Forelimb muscle (tissue), 1 donor: ENCODE data around the gene GPC6. TPM values are rescaled to one million over a fixed set of nuclear protein-coding genes. Genes with fewer than 3 reads are reported as not detected.

ENCODE experiments used
- DNase-seq: peaks from one replicate; pipeline ENCODE4 v3.0.0-alpha.2; 2013; ENCODE audit warnings: low read depth
- polyA plus RNA-seq: library from polyadenylated mRNA; unstranded; fragments of 120-200 nt; gene quantifications from one replicate; pipeline ENCODE4 v1.2.1, GENCODE V29; 2013; ENCODE audit not compliant: insufficient read length

The GPC6 gene
- polyA plus RNA-seq, 1 donor = 8.2 TPM

GRCh38 chr13:93499991-93500390, 273.4 kb downstream of the GPC6 start:
- no peak for DNase-seq

GRCh38 chr13:93502071-93502470, 275.5 kb downstream of the GPC6 start:
- DNase-seq = no peak

- no peak for DNase-seq
These were observed 276.5 kb downstream of the GPC6 start for GRCh38 chr13:93502987-93503615.

GRCh38 chr13:93505104-93505952, 278.7 kb downstream of the GPC6 start:
- no peak for DNase-seq

- no peak for DNase-seq
These were observed 284.4 kb downstream of the GPC6 start for GRCh38 chr13:93511011-93511410.

GRCh38 chr13:93515267-93515666, 288.7 kb downstream of the GPC6 start:
- no peak for DNase-seq

GRCh38 chr13:93517658-93518057, 291.1 kb downstream of the GPC6 start:
- DNase-seq = no peak

- no peak for DNase-seq
These were observed 294.7 kb downstream of the GPC6 start for GRCh38 chr13:93521307-93521706.

GRCh38 chr13:93522501-93522900, 295.9 kb downstream of the GPC6 start:
- no peak for DNase-seq

- DNase-seq = no peak
These were observed 298.5 kb downstream of the GPC6 start for GRCh38 chr13:93525087-93525486.

- no peak for DNase-seq
These were observed 301.2 kb downstream of the GPC6 start for GRCh38 chr13:93527748-93528297.

- DNase-seq = no peak
These were observed 303.4 kb downstream of the GPC6 start for GRCh38 chr13:93529961-93530360.

- DNase-seq = no peak
These were observed 307.6 kb downstream of the GPC6 start for GRCh38 chr13:93534181-93534700.

GRCh38 chr13:93535251-93535650, 308.6 kb downstream of the GPC6 start:
- no peak for DNase-seq

GRCh38 chr13:93539914-93540313, 313.3 kb downstream of the GPC6 start:
- DNase-seq = no peak

GRCh38 chr13:93547886-93548285, 321.3 kb downstream of the GPC6 start:
- no peak for DNase-seq

- DNase-seq = no peak
These were observed 322.9 kb downstream of the GPC6 start for GRCh38 chr13:93549326-93550005.

- DNase-seq = no peak
These were observed 323.6 kb downstream of the GPC6 start for GRCh38 chr13:93550236-93550635.

- DNase-seq = no peak
These were observed 326.0 kb downstream of the GPC6 start for GRCh38 chr13:93552596-93552995.

GRCh38 chr13:93554514-93554913, 327.9 kb downstream of the GPC6 start:
- no peak for DNase-seq

- no peak for DNase-seq
These were observed 332.0 kb downstream of the GPC6 start for GRCh38 chr13:93558637-93559036.

GRCh38 chr13:93559718-93560117, 333.1 kb downstream of the GPC6 start:
- DNase-seq = no peak
